MG63 (cell line): ENCODE data around the gene ROR2. TPM values are rescaled to one million over a fixed set of nuclear protein-coding genes. Genes with fewer than 3 reads are reported as not detected.

Experiments used
- DNase-seq: peaks from one replicate; pipeline ENCODE4 v3.0.0-alpha.2; 2020
- H3K27me3 ChIP-seq: fragments of 250-450 bp; sonication (Bioruptor Pico); 2 replicates; pipeline ENCODE4 v1.5.1; 2020; ENCODE audit warnings: mild to moderate bottlenecking, moderate library complexity
- H3K36me3 ChIP-seq: fragments of 250-450 bp; sonication (Bioruptor Pico); 2 replicates; pipeline ENCODE4 v1.5.1; 2020; ENCODE audit warnings: mild to moderate bottlenecking, moderate library complexity
- H3K4me3 ChIP-seq: fragments of 250-450 bp; sonication (Bioruptor Pico); 2 replicates; pipeline ENCODE4 v1.5.1; 2020; ENCODE audit warnings: mild to moderate bottlenecking, moderate library complexity
- H3K9me3 ChIP-seq: fragments of 250-450 bp; sonication (Bioruptor Pico); 2 replicates; pipeline ENCODE4 v1.5.1; 2020; ENCODE audit warnings: mild to moderate bottlenecking, moderate library complexity
- total RNA-seq: library from RNA; depleted of rRNA; stranded (reverse); fragments of >200 nt; shearing (Covaris generic); gene quantifications from 2 replicates; pipeline ENCODE4 v1.2.3, GENCODE V29; 2014; ENCODE audit warnings: low replicate concordance

The ROR2 gene
- total RNA-seq, 1 experiment from 2014 or later: 0.20 TPM

DNA sequence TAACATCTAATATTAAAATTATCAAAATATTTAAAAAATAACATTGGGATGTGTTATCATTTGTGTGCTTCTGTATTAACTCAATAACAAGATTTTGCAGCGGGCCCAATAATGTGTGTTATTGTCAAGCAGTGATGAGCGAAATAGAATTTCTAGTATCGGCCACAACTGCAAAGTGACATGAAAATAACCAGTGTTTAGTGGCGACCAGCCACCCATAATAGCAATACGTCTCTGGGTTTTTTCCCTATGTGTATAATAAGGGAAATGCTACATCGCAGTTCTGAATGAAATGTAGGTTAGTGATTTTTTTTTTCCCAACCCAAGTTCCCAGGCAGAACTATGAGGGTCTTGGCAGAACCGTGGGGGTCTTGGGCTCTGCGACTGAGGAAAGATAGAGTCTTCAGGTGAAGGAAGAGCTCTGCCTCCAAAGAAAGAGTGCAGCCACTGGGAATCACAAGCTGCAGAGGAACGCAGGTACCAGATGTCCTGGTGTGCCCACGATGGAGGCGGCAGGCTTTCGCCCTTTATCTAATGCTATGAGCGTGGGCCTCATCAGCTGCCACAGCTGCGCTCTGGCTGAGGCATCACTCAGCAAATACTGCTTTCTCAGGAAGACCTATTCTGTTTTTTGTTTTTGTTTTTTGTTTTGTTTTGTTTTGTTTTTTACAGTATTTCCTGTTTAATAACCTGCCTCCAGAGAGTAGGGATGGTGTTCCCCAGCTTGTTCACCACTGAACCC lies 235.0 kb downstream of the ROR2 start:
- no peaks in the 10 kb centered on the region; the same call in 1 of the 2 replicates for H3K27me3 ChIP-seq
- H3K4me3 ChIP-seq: peak overlapping the region; percentile 48
- DNase-seq: no peak
- no peaks in the 10 kb centered on the region for H3K9me3 ChIP-seq
- no peaks in the 10 kb centered on the region for H3K36me3 ChIP-seq

DNA sequence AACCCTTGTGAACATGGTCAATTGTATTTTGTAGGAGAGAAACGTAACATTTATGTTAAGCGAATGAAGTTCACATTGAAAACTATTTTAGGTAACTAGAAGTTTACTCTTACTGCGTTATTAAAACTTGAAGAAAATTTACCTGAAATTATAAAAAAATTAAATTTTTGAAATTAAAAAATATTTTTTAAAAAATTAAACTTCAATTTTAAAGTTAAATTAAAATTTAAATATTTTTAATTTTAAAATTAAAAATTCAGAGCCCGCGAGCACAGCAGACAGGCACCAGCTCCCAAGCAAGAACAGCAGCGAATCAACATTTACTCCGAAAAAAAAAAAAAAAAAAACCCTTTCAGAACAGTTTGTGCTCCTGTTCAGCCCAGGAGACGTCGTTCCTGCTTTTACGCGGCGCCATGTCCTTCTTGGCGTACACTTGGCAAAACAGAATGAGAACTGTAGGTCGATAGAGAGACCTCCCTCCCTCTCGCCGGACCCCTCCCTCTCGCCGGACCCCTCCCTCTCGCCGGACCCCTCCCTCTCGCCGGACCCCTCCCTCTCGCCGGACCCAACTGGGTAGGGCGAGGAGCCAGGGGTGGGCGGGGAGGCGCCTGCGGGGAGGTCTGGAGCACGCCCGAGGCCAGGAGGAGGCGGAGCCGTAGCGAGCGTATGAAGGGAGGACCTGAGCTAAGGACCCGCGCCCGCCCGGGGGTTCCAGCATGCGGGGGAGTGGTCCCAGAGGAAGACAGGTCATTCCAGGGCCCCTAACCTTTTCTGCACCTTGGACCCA lies 235.8 kb downstream of the ROR2 start:
- no peaks in the 10 kb centered on the region; the same call in 1 of the 2 replicates for H3K27me3 ChIP-seq
- DNase-seq: peak; percentile 82
- H3K36me3 ChIP-seq: no peaks in the 10 kb centered on the region
- H3K4me3 ChIP-seq: peak overlapping the region; percentile 48
- H3K9me3 ChIP-seq: no peaks in the 10 kb centered on the region

DNA sequence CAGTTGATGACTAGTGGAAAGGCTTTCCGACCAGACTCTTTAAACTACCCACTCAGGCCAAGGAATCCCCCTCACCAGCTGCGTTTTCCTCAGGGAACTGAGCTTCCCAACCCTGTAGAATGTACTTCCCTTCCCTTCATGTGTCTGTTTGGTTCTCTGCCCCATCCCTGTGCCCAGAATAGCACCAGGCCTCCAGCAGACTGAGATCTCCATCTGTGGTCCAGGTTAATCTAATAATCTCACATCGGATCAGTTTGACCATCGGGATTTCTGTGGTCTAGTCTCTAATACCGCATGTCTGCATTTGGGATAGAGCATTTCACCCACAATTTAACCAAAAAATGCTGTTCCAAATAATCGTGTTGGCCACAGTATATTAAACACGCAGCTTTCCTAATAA lies 237.2 kb downstream of the ROR2 start:
- H3K27me3 ChIP-seq: no peaks in the 10 kb centered on the region; the same call in 1 of the 2 replicates
- H3K36me3 ChIP-seq: no peaks in the 10 kb centered on the region
- H3K4me3 ChIP-seq: no peak overlapping the region
- no peaks in the 10 kb centered on the region for H3K9me3 ChIP-seq
- DNase-seq: no peak

DNA sequence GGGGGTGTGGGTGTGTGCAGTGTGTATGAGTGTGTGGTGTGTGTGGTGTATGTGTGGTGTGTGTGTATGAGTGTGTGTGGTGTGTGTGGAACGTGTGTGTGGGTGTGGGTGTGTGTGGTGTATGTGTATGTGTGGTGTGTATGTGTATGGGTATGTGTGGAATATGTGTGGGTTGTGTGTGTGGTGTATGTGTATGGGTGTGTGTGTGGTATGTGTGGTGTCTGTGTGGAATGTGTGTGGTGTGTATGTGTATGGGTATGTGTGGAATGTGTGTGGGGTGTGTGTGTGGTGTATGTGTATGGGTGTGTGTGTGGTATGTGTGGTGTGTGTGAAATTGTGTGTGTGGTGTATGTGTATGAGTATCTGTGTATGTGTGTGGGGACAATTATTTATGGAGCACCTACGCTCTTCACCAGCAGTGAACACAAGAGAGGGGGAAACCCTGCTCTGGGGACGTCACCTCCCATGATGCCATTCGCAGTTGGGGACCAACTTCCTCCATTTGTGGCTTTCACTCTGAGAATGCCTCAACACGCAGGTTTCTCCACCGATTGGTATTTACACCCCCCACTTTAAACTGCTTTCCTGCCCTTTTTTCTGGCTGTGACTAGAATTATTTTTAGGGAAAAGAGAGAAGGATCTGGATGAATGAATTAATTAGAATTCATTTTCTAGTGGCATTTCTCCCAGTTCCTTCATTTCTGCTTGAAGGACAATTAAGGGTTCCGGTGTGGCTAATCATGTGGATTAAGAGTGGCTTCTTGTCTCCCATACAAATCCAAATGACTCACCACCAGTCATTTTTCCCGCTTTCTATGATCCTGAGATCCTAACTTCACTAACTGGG lies 238.1 kb downstream of the ROR2 start:
- H3K27me3 ChIP-seq: no peaks in the 10 kb centered on the region; the same call in 1 of the 2 replicates
- DNase-seq: peak; percentile 26
- H3K4me3 ChIP-seq: no peak overlapping the region
- no peaks in the 10 kb centered on the region for H3K9me3 ChIP-seq
- H3K36me3 ChIP-seq: no peaks in the 10 kb centered on the region

DNA sequence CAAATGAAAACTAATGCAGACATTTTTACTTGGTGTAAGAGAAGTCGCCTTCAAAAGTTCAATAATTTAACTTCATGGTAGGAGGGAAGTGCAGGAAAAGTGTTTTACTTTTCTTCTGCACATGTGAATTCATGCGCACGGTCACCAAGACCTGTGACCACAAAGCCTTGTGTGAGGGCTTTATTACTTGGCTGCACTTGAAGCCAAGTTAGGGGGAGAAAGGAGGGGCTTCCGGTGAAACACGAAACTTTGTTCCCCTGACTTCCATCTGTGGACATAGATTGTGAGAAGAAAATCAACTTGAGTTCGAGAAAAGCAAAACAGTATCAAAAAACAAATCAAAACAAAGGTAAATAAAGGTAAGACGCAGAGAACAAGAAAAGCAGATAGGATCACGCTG lies 239.9 kb downstream of the ROR2 start:
- Histone ChIP-seq H3K36me3 (no peaks in the 10 kb centered on the region), H3K27me3 (no peaks in the 10 kb centered on the region), H3K9me3 (no peaks in the 10 kb centered on the region), H3K4me3 (no peak overlapping the region)
- no peak for DNase-seq

DNA sequence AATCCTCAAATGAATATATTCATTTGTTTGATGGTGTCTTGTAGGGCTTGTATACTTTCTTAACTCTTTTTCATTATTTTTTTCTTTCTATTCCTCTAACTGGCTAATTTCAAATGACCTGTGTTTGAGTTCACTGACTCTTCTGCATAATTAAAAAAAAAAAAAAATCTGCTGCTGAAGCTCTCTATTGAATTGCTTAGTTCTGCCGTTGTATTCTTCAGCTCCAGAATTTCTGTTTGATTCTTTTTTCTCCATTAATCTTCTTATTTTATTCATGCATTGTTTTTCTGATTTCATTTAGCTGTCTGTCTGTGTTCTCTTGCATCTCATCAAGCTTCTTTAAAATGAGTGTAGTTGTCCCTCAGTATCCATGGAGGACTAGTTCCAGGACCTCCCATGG lies 244.6 kb downstream of the ROR2 start:
- no peak for DNase-seq
- H3K9me3 ChIP-seq: peaks cover 6% of the 10 kb centered on the region; the same call in 1 of the 2 replicates
- H3K27me3 ChIP-seq: no peaks in the 10 kb centered on the region; the same call in 1 of the 2 replicates
- no peaks in the 10 kb centered on the region for H3K36me3 ChIP-seq
- H3K4me3 ChIP-seq: no peak overlapping the region

DNA sequence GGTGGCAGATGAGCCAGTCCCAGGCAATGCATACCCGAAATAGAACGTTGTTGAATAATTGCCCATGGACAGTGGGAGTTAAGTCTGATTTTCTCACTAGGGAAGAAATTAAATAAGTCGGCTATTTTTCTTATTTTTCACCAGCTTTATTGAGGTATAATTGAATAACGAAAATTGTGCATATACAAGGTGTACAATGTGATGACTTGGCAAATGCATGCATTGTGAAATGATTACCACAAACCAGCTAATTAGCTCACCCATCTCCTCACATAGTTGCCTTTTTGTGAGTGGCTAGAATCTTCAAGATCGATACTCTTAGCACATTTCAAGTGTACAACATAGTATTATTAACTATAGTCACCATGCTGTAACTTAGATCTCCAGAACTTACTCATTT lies 249.6 kb downstream of the ROR2 start:
- H3K9me3 ChIP-seq: peaks cover 6% of the 10 kb centered on the region; the same call in 1 of the 2 replicates
- H3K27me3 ChIP-seq: no peaks in the 10 kb centered on the region; the same call in 1 of the 2 replicates
- no peak overlapping the region for H3K4me3 ChIP-seq
- H3K36me3 ChIP-seq: no peaks in the 10 kb centered on the region
- no peak for DNase-seq

DNA sequence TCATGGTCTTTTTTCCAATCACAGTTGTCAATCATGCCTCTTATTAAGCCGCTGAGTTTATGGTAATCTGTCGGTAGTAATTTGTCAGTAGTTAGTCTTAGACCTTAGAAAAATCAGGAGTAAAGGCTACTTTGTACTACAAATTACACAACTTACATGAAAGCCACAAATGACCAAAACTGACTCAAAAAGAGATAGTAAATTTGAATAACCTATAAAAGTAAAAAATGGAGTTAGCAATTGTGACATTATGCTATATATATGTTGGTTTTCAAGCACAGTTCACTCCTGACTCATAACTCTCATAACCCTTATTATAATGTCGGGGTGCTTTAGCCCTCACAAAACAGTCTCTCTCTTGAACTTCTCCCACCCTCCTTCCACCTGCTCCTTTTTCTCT lies 251.8 kb downstream of the ROR2 start:
- Histone ChIP-seq H3K27me3 (no peaks in the 10 kb centered on the region; the same call in 1 of the 2 replicates), H3K9me3 (peaks cover 5% of the 10 kb centered on the region; the same call in 1 of the 2 replicates), H3K4me3 (no peak overlapping the region), H3K36me3 (no peaks in the 10 kb centered on the region)
- DNase-seq: no peak

DNA sequence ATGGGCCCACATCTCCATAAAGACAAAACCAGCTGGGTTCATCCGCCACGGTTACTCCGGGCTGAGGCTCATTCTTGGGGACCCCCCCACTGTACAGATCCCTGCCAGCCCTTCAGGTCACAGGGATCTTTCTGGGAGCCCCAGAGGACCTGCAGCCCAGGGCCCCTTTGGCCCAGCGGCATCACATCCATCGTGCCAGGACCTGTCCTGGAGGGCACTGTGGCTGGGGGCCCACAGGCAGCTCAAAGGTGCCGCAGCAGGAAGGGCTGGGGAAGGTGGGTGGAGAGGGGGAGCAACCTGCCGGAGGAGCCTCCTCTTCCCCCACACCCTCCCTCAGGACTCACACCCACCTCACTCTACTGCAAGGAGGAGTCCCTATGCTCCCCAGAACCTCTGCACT lies 252.8 kb downstream of the ROR2 start:
- DNase-seq: no peak
- Histone ChIP-seq H3K9me3 (no peaks in the 10 kb centered on the region), H3K36me3 (no peaks in the 10 kb centered on the region), H3K4me3 (no peak overlapping the region), H3K27me3 (no peaks in the 10 kb centered on the region)

DNA sequence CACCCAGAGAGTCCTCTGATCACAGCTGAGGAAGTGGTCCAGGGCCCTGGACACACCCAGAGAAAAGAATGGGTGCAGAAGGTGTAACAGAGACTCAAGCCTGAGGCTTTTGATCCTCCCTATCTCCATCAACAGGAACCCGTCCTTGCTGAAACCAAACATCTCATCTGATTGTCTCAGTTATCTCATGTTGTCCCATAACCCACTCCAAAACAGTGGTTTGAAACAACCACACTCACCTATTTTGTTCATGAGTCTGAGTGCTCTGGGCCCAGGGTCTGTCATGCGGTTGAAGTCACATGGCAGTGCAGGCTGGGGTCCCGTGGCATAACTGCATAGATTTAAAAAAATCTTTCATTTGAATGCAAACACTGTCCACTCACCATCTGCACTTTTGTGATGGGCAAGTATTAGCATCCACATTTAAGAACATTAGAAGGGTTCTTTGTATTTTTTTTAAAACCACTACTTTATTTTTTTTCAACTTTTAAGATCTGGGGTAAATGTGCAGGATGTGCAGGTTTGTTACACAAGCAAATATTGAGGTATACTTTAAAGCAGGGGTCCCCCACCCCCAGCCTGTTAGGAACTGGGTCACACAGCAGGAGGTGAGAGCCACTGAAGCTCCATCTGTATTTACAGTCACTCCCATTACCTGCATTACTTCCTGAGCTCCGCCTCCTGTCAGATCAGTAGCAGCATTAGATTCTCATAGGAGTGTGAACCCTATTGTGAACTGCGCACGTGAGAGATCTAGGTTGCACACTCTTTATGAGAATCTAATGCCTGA lies 255.8 kb downstream of the ROR2 start:
- Histone ChIP-seq H3K9me3 (no peaks in the 10 kb centered on the region), H3K36me3 (no peaks in the 10 kb centered on the region), H3K27me3 (no peaks in the 10 kb centered on the region), H3K4me3 (no peak overlapping the region)
- no peak for DNase-seq

DNA sequence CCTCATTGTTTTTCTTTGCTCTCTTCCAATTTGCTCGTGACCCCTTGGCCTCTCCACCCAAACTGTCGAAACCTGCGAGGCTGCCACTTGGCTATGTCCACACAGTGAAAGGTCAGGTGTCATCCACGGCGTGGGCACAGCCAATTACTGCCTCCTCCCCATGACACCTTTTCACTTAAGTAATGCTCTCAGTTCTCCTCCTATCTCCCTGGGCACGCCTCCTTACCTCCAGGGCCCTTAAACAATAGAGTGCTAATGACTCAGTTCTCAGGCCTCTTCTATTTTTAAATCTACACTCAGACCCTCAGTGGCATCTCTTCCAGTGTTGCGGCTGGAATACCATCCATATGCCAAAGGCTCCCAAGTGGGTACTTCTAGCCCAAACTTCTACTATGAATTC lies 256.8 kb downstream of the ROR2 start:
- Histone ChIP-seq H3K4me3 (no peak overlapping the region), H3K36me3 (no peaks in the 10 kb centered on the region), H3K27me3 (no peaks in the 10 kb centered on the region), H3K9me3 (no peaks in the 10 kb centered on the region)
- DNase-seq: no peak

DNA sequence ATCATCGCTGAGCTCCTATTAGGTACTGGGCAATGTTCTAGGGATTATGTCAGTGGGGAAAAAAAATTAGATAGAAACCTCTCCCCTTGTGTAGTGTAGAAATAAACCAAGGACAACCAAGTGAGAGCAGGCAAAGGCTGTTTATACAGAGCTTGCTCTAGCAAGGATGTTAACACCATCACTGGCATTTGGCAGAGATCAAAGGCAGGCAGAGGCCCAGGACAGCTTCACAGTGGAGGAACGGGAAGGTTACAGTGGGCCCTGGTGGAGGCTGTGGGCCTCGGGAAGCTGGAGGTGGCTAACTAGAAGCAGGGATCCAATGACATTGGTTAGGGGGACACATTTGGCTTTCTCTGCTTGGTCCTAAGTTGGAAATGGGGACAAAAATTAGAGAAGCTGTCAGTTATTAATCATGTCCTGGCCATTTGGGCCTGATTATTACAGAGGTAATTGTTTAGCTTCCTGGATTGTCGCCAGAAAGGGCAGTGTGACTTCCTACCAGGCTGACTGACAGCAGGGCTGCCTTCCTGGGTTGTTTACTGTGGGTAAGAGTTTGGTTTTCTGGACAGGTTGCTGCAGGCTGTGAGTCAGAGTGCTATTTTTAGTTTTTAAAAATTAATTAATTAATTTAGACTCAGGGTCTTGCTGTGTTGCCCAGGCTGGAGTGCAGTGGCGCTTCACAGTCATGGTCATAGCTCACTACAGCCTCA lies 259.3 kb downstream of the ROR2 start:
- Histone ChIP-seq H3K4me3 (no peak overlapping the region), H3K36me3 (no peaks in the 10 kb centered on the region), H3K9me3 (no peaks in the 10 kb centered on the region), H3K27me3 (no peaks in the 10 kb centered on the region)
- DNase-seq: no peak

DNA sequence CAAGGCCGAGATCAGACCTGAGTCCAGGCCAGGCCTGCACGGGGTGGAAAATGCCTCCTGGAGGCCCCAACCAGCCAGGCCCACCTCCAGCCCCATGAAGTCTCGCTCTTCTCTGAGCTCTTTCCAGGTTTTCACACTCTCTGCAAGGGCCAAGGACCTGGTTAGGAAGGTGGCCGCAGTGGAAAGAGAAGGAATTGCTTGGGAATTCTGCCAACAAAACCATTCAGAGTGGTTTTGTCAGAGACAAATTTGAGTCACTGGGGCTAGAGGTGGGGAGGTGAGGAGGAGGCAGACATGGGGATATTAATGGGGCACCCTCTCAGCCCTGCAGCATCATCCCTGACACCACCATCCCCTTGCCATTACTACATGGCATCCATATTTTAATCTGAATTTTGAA lies 261.0 kb downstream of the ROR2 start:
- Histone ChIP-seq H3K9me3 (no peaks in the 10 kb centered on the region), H3K36me3 (no peaks in the 10 kb centered on the region), H3K27me3 (no peaks in the 10 kb centered on the region), H3K4me3 (no peak overlapping the region)
- DNase-seq: no peak

DNA sequence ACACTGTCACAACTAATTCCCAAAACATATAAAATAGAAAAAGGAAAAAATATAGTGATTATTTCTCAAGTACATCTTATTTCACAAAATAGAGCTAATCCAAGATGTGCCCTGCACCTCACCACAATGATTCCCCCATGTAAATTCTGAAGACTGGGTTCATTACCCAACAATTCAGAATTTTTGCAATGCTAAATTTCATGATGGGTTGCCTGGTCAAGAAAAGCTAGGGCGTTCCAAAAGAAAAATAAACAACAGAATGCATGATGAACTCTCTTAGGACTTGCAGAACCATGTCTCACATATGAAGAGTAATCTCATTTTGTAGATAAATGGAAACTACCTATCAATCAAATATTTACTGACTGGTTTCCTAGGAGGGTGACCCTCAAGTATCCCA lies 266.8 kb downstream of the ROR2 start:
- Histone ChIP-seq H3K4me3 (no peak overlapping the region), H3K27me3 (no peaks in the 10 kb centered on the region), H3K36me3 (no peaks in the 10 kb centered on the region), H3K9me3 (0 out of 2 replicates have a peak, but pooled peaks cover 2% of the 10 kb centered on the region)
- DNase-seq: no peak

DNA sequence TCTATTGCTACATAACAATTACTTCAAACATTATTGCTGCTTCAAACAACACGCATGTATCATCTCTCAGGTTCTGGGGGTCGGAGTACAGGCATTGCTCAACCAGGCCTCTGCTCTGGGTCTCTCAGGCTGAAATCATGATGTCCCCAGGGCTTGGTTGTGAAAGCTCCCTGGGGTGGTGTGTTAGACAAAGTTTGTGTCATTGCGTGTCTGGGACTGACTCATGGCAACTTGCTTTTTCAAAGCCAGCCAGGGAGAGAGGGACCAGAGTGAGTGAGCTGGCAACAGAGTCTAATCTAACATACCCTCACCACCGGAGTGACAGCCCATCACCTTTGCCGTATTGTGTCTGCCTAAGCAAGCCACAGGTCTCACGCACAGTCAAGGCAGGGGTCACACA lies 267.2 kb downstream of the ROR2 start:
- no peak for DNase-seq
- H3K27me3 ChIP-seq: no peaks in the 10 kb centered on the region
- H3K9me3 ChIP-seq: 0 out of 2 replicates have a peak, but pooled peaks cover 2% of the 10 kb centered on the region
- no peak overlapping the region for H3K4me3 ChIP-seq
- no peaks in the 10 kb centered on the region for H3K36me3 ChIP-seq
